Activated naive CD8-positive, alpha-beta T cell (primary cell): ENCODE data around the gene CNTF.

ENCODE experiments used
- H3K27ac Mint-ChIP-seq: one replicate; pipeline ENCODE4 v1.8.0; 2021; ENCODE audit warnings: mixed read lengths
- H3K27me3 Mint-ChIP-seq: one replicate; pipeline ENCODE4 v1.8.0; 2021; ENCODE audit warnings: mixed read lengths
- H3K36me3 Mint-ChIP-seq: one replicate; pipeline ENCODE4 v1.8.0; 2021; ENCODE audit warnings: mixed read lengths
- H3K4me1 Mint-ChIP-seq: one replicate; pipeline ENCODE4 v1.8.0; 2021; ENCODE audit warnings: low read depth, mixed read lengths
- H3K4me3 Mint-ChIP-seq: one replicate; pipeline ENCODE4 v1.8.0; 2021; ENCODE audit warnings: mild to moderate bottlenecking, mixed read lengths
- H3K9me3 Mint-ChIP-seq: one replicate; pipeline ENCODE4 v1.8.0; 2021; ENCODE audit warnings: low read depth, mixed read lengths

CNTF gene

GRCh38 chr11:58625086-58625485, 2.6 kb downstream of the CNTF start:
- Mint-ChIP-seq H3K9me3 (no peaks in the 10 kb centered on the region), H3K27ac (no peak overlapping the region), H3K4me3 (no peak overlapping the region), H3K36me3 (peaks cover 12% of the 10 kb centered on the region), H3K4me1 (peaks cover 26% of the 10 kb centered on the region), H3K27me3 (no peaks in the 10 kb centered on the region)

DNA sequence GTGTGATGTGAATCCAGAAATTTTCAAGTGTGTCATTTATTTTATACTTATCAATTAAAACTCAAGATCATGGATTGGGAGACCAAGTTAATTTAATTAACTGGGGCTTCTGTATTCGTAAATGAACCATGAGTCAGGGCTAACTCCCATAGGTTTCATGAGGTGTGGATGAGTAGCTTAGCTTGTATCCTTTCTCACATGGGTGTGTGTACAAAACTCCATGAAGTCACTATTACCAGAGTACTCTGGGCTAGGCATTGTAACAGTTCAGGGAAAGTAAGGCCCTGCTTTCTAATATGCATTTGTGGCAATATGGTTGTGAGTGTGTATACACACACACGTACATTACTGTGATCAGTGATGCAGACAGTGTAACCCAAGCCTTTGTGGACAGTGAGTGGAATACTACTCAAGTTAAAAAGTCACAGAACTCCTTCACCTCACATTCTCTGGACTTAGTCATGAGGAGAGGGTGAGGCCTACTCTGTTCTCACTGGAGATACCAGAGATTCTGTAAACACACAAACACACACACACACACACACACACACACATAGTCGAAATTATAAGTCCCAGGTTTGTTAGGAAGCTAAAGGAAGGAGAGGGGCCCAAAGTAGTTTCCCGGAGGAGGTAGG, 3.5 kb downstream of the CNTF start:
- Mint-ChIP-seq H3K4me1 (peaks cover 21% of the 10 kb centered on the region), H3K27me3 (no peaks in the 10 kb centered on the region), H3K4me3 (no peak overlapping the region), H3K27ac (no peak overlapping the region), H3K36me3 (peaks cover 12% of the 10 kb centered on the region), H3K9me3 (no peaks in the 10 kb centered on the region)

- H3K27me3 Mint-ChIP-seq, result no peaks in the 10 kb centered on the region
- peak overlapping the region; percentile 1 for H3K27ac Mint-ChIP-seq
- H3K9me3 Mint-ChIP-seq, result no peaks in the 10 kb centered on the region
- H3K4me1 Mint-ChIP-seq, result peaks cover 11% of the 10 kb centered on the region
- H3K36me3 Mint-ChIP-seq, result peaks cover 12% of the 10 kb centered on the region
- no peak overlapping the region for H3K4me3 Mint-ChIP-seq
These were observed 4.5 kb downstream of the CNTF start for GRCh38 chr11:58626934-58627483.

DNA sequence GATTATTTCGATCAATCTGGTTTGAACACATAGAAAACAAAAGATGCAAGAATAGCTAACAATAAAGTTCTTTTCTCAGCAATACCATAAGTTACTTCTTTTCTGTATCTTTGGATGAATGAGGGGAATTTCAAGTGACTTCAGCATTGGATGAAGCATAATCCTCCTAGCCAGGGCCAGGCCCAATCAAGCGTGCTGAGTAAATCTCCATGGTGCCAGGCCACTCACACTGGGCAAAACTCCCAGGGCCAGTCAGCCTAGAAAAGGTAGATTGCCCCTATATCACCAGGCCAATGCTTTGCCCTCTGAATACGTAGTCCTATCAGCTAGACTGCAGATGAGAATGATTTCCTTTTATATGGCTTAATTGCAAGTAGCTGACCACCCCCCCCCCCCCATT, 6.0 kb downstream of the CNTF start:
- H3K4me1 Mint-ChIP-seq, result peaks cover 5% of the 10 kb centered on the region
- H3K27me3 Mint-ChIP-seq, result no peaks in the 10 kb centered on the region
- no peaks in the 10 kb centered on the region for H3K9me3 Mint-ChIP-seq
- H3K27ac Mint-ChIP-seq, result no peak overlapping the region
- H3K4me3 Mint-ChIP-seq, result no peak overlapping the region
- H3K36me3 Mint-ChIP-seq, result peaks cover 5% of the 10 kb centered on the region

DNA sequence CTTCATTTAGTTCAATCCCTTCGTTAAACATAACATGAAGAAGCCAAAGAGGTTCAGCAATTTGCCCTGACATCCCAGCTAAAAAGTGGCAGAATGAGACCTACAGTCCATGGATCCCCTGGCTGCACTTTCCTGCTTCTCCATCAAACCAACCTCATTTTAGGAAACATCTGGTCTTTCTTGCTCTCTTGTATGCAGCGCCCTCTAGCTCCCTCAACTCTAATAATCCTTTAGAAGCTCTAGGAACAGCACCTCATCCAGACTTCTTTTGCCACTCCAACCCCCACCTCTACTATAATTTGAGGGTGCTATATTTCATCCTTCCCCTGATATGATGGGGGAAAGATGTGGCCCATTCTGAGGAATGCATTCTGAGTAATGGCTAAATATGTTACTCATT, 7.4 kb downstream of the CNTF start:
- Mint-ChIP-seq H3K4me3 (no peak overlapping the region), H3K4me1 (peaks cover 5% of the 10 kb centered on the region), H3K9me3 (no peaks in the 10 kb centered on the region), H3K36me3 (no peaks in the 10 kb centered on the region), H3K27me3 (no peaks in the 10 kb centered on the region), H3K27ac (no peak overlapping the region)

- H3K27me3 Mint-ChIP-seq, result no peaks in the 10 kb centered on the region
- no peak overlapping the region for H3K4me3 Mint-ChIP-seq
- peak overlapping the region; percentile 0 for H3K27ac Mint-ChIP-seq
- H3K36me3 Mint-ChIP-seq, result no peaks in the 10 kb centered on the region
- H3K4me1 Mint-ChIP-seq, result peaks cover 5% of the 10 kb centered on the region
- no peaks in the 10 kb centered on the region for H3K9me3 Mint-ChIP-seq
These were observed 8.9 kb downstream of the CNTF start for GRCh38 chr11:58631378-58631777.

DNA sequence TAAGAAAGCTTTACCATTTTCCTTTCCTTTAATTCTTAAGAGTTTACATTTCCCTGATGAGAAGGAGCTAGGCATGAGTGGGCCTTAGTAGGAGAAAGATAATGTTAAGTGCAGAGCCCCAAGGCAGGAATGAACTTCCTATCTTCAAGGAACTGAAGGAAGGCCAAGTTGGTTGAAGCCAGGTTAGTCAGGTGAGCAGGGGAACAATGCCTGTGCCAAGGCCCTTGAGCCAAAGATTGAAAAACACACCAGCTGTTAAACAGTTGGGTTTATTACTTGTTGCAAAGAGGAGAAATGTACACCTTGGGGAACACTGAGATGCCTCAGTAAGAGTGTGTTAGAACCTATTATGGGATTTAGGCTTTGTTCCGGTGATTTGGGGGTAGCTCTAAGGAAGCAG, 10.0 kb downstream of the CNTF start:
- no peaks in the 10 kb centered on the region for H3K9me3 Mint-ChIP-seq
- H3K36me3 Mint-ChIP-seq, result peaks cover 2% of the 10 kb centered on the region
- H3K4me3 Mint-ChIP-seq, result no peak overlapping the region
- no peak overlapping the region for H3K27ac Mint-ChIP-seq
- no peaks in the 10 kb centered on the region for H3K27me3 Mint-ChIP-seq
- H3K4me1 Mint-ChIP-seq, result peaks cover 4% of the 10 kb centered on the region

DNA sequence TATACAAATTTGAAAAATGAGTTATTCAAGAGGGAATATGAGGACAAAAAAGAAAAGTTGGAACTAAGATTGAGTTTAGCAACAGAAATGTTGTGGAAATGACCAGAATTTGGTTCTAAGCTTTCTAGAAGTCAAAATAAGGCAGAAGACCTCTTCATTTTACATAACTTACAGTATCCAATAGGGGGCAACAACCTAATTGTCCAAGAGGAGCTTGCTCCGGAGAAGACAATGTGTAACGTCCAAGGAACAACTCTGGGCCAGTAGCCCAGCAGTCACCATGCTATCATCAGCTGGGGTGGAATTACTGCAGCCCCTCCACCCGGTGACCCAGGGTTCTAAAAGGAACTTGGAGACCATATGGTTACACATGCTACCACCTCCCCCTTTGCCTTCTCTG, 14.1 kb downstream of the CNTF start:
- no peak overlapping the region for H3K27ac Mint-ChIP-seq
- H3K36me3 Mint-ChIP-seq, result peaks cover 2% of the 10 kb centered on the region
- H3K27me3 Mint-ChIP-seq, result no peaks in the 10 kb centered on the region
- no peaks in the 10 kb centered on the region for H3K9me3 Mint-ChIP-seq
- no peak overlapping the region for H3K4me3 Mint-ChIP-seq
- H3K4me1 Mint-ChIP-seq, result peaks cover 23% of the 10 kb centered on the region

GRCh38 chr11:58637371-58637770, 14.9 kb downstream of the CNTF start:
- no peaks in the 10 kb centered on the region for H3K27me3 Mint-ChIP-seq
- H3K36me3 Mint-ChIP-seq, result peaks cover 2% of the 10 kb centered on the region
- H3K4me1 Mint-ChIP-seq, result peaks cover 23% of the 10 kb centered on the region
- H3K4me3 Mint-ChIP-seq, result no peak overlapping the region
- H3K9me3 Mint-ChIP-seq, result no peaks in the 10 kb centered on the region
- no peak overlapping the region for H3K27ac Mint-ChIP-seq

DNA sequence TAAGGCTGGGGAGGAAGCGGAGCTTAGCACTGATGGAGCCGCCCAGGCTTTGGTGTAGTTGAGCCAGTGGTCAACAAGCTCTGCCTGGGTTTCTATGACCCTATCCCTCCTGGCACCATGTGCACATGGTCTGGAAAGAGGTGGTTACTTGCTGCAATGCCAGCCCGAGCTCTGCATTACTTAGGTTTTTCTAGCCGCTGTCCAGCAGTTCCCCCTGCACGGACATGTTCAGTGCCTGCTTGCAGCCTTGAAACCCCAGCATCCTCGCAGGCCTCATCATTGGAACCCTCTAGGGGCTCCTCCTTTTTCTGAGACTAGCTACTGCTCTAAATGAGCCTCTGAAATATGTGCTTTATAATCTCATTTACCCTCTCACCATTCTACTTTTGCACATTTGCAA, 16.6 kb downstream of the CNTF start:
- Mint-ChIP-seq H3K36me3 (peaks cover 2% of the 10 kb centered on the region), H3K4me1 (peaks cover 23% of the 10 kb centered on the region), H3K9me3 (no peaks in the 10 kb centered on the region), H3K27ac (no peak overlapping the region), H3K4me3 (no peak overlapping the region), H3K27me3 (no peaks in the 10 kb centered on the region)

DNA sequence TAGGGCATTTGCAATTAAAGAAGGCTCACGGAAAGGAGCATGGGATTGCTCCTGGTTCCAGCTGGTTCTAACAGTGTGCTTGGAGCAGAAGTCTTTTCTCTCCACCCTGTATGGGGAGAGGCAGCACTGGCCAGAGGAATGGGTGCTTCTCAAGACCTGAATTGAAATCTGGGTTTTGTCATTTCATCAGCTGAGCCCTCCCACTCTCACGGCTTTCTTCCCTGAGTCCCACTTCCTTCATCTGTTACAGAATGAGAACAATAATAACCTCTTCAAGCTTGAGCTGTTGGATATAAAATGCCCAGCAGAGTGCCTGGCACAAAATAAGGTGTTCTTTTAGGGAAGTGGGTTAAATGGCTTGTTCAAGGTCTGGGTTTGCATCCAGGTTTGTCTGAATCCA, 17.2 kb downstream of the CNTF start:
- no peak overlapping the region for H3K4me3 Mint-ChIP-seq
- no peaks in the 10 kb centered on the region for H3K27me3 Mint-ChIP-seq
- no peaks in the 10 kb centered on the region for H3K9me3 Mint-ChIP-seq
- no peak overlapping the region for H3K27ac Mint-ChIP-seq
- H3K4me1 Mint-ChIP-seq, result peaks cover 23% of the 10 kb centered on the region
- peaks cover 2% of the 10 kb centered on the region for H3K36me3 Mint-ChIP-seq

GRCh38 chr11:58640386-58641023, 18.0 kb downstream of the CNTF start:
- Mint-ChIP-seq H3K36me3 (peaks cover 5% of the 10 kb centered on the region), H3K27me3 (no peaks in the 10 kb centered on the region), H3K27ac (peak overlapping the region; percentile 43), H3K4me1 (peaks cover 23% of the 10 kb centered on the region), H3K4me3 (no peak overlapping the region), H3K9me3 (no peaks in the 10 kb centered on the region)

DNA sequence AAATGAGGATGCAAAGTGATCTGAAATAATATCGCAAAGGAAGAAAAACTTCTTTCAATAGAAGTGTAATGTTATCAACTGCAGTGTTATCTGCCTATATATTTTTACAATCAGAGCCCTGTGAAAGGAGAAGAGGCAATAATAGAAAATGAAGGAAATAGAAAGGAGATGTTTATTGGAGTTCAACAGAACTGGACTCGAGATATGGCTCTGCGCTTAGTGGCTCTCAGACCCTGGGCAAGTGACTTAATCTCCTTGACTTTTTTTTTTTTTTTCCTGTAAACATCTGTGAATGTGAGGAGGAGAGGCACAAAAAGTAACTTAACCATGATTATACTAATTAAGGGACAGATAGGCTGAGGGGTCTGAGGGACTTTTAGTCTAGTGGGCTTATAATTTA, 18.9 kb downstream of the CNTF start:
- Mint-ChIP-seq H3K36me3 (peaks cover 9% of the 10 kb centered on the region), H3K9me3 (no peaks in the 10 kb centered on the region), H3K4me3 (no peak overlapping the region), H3K27ac (no peak overlapping the region), H3K4me1 (peaks cover 23% of the 10 kb centered on the region), H3K27me3 (no peaks in the 10 kb centered on the region)

GRCh38 chr11:58641803-58642581, 19.5 kb downstream of the CNTF start:
- Mint-ChIP-seq H3K27ac (no peak overlapping the region), H3K36me3 (peaks cover 14% of the 10 kb centered on the region), H3K4me3 (no peak overlapping the region), H3K9me3 (no peaks in the 10 kb centered on the region), H3K4me1 (peaks cover 23% of the 10 kb centered on the region), H3K27me3 (no peaks in the 10 kb centered on the region)

DNA sequence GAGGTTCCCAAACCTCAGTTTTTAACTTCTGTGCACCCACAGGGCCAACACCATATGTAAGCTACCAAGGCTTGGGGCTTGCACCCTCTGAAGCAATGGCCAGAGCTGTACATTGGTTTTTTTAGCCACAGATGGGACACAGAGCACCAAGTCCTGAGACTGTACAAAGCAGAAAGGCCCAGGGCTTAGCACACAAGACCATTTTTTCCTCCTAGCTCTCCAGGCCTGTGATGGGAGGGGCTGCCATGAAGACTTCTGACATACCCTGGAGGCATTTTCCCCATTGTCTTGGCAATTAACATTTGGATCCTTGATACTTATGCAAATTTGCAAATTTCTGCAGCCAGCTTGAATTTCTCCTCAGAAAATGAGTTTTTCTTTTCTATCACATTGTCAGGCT, 23.4 kb downstream of the CNTF start:
- H3K27me3 Mint-ChIP-seq, result no peaks in the 10 kb centered on the region
- H3K27ac Mint-ChIP-seq, result no peak overlapping the region
- H3K36me3 Mint-ChIP-seq, result peaks cover 12% of the 10 kb centered on the region
- H3K4me1 Mint-ChIP-seq, result peaks cover 6% of the 10 kb centered on the region
- peaks cover under 1% of the 10 kb centered on the region for H3K9me3 Mint-ChIP-seq
- no peak overlapping the region for H3K4me3 Mint-ChIP-seq
